ENCODE data around the gene EHMT1. TPM values are rescaled to one million over a fixed set of nuclear protein-coding genes. Genes with fewer than 3 reads are reported as not detected.

The EHMT1 gene
- total and polyA plus RNA-seq, 9 of the 15 experiments (the other 6 are each of a cell fraction or from before 2014, with no cell fraction given): 2.2 to 76.0 (median 36.4) TPM

DNA sequence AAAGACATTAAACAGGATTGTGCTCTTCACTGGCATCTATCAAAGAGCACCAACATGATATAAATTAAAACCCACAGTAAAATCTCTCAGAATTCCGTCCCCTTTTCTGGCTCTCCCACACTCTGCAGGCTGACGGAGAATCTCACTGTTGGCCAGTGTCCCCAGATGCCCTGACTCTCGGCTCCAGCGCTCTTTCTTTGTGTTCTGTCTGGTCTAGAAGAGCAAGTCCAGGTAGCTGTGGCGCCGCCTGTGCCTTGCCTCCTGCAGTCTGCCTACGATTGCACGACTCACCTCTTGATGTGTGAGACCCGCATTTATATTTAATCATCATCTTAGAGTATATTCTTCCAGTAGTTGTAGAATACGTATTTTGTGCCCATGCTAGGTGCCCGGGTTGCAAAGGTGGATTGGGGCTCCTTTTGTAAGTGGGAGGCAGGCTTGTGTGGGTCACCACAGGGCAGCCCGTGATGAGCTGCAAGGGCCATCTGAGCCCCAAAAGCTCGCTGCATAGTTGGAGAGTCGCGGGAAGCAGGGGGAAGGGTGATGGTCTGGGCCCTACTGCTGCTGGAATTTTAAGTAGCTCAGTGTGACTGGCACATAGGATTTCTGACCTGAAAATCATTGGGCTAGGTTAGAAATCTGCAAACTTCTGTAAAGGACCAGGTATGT, 55.6 kb downstream of the EHMT1 start:
- FAIRE-seq (no peak), DNase-seq (ENCODE audit: extremely low read depth in 1 of 4, low spot score in 3 of 4) (no peak), ATAC-seq (no peak)
- TF ChIP-seq, protein P1, sequence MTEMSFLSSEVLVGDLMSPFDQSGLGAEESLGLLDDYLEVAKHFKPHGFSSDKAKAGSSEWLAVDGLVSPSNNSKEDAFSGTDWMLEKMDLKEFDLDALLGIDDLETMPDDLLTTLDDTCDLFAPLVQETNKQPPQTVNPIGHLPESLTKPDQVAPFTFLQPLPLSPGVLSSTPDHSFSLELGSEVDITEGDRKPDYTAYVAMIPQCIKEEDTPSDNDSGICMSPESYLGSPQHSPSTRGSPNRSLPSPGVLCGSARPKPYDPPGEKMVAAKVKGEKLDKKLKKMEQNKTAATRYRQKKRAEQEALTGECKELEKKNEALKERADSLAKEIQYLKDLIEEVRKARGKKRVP (CRISPR knock-in tag; IDR thresholded peaks at IDR 0.05): no peak
- TF ChIP-seq PHF8 (IDR thresholded peaks at IDR 0.05; ENCODE audit: borderline replicate concordance, low read length): no peak
- no peak for TF ChIP-seq MCM2 (IDR thresholded peaks at IDR 0.05; ENCODE audit: low read depth)
- no peak for TF ChIP-seq ILK (tag; IDR thresholded peaks at IDR 0.05; ENCODE audit: borderline replicate concordance, low read depth)
- TF ChIP-seq, protein P2, sequence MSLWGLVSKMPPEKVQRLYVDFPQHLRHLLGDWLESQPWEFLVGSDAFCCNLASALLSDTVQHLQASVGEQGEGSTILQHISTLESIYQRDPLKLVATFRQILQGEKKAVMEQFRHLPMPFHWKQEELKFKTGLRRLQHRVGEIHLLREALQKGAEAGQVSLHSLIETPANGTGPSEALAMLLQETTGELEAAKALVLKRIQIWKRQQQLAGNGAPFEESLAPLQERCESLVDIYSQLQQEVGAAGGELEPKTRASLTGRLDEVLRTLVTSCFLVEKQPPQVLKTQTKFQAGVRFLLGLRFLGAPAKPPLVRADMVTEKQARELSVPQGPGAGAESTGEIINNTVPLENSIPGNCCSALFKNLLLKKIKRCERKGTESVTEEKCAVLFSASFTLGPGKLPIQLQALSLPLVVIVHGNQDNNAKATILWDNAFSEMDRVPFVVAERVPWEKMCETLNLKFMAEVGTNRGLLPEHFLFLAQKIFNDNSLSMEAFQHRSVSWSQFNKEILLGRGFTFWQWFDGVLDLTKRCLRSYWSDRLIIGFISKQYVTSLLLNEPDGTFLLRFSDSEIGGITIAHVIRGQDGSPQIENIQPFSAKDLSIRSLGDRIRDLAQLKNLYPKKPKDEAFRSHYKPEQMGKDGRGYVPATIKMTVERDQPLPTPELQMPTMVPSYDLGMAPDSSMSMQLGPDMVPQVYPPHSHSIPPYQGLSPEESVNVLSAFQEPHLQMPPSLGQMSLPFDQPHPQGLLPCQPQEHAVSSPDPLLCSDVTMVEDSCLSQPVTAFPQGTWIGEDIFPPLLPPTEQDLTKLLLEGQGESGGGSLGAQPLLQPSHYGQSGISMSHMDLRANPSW (CRISPR knock-in tag; IDR thresholded peaks at IDR 0.05): no peak
- no peak for TF ChIP-seq XRCC3 (IDR thresholded peaks at IDR 0.05)
- Histone ChIP-seq H3K9me3 (replicated peaks; ENCODE audit: control insufficient read depth, insufficient read depth, low read depth, low read length) (no peaks in the 10 kb centered on the region), H4K20me1 (replicated peaks; ENCODE audit: control insufficient read depth, insufficient read depth, low read length) (peaks cover 6% of the 10 kb centered on the region), H2AFZ (ENCODE audit: low read depth, low read length) (no peak overlapping the region), H3K9me1 (ENCODE audit: control insufficient read depth, insufficient read depth, low read length) (peaks cover 8% of the 10 kb centered on the region), H3K9ac (ENCODE audit: insufficient read depth in 1 of 2, low read depth in 2 of 2, low read length in 2 of 2) (peak overlapping the region in 1 of 2 experiments; percentile 56; a peak in 1 of 4 replicates), H3K36me3 (ENCODE audit: control insufficient read depth, insufficient read depth, low read length) (peaks cover 23% of the 10 kb centered on the region; the same call in 1 of the 3 replicates), H3K79me2 (ENCODE audit: control insufficient read depth, insufficient read depth, low read length) (peaks cover 82% of the 10 kb centered on the region), H3K4me2 (ENCODE audit: insufficient read depth, low read length) (no peak overlapping the region), H3K27me3 (ENCODE audit: control insufficient read depth in 2 of 2, insufficient read depth in 2 of 2, low read length in 2 of 2) (no peaks in the 10 kb centered on the region), H3K4me3 (no peak overlapping the region), H3K27ac (ENCODE audit: extremely low read depth, low read depth, low read length) (no peak overlapping the region), H3K4me1 (replicated peaks in 1 of 2; ENCODE audit: control insufficient read depth in 2 of 2, insufficient read depth in 2 of 2, low read length in 2 of 2) (peaks cover 22 to 50% of the 10 kb centered on the region in 2 experiments; a peak in 4 of 5 replicates)
- intact Hi-C loops (cut with micrococcal nuclease) (loop anchor here (5.0 to 10.0 kb wide), 4 partner anchors 90 to 428 kb away; partner anchors contain the start of genes MRPL41 and PNPLA7), in situ Hi-C loops (cut with MboI) (no loop called here)
- no TSS peak for BruUV-seq (replicated peaks)
- ChIA-PET CTCF (ENCODE audit: low intra/inter-chr PET ratio) (no interaction called here), POLR2A (interaction anchor here (0.6 kb wide), 1 partner anchor 200 kb away, joined by 3 read pairs; no protein-coding TSS in a partner anchor)
- 91% methylated on average over 13 of the region's 15 CpGs for WGBS (ENCODE audit: insufficient coverage, low coverage, missing lambda C conversion rate)
